Vagina (tissue), 2 donors: ENCODE data around the gene RAP1GDS1.

Source experiments
- POLR2A ChIP-seq, 2 donors: fragments of 450-650 bp; IDR thresholded peaks; one replicate each; pipeline ENCODE4 v1.6.1; 2017; ENCODE audit warnings: antibody characterized with exemption in 2 of 2, mild to moderate bottlenecking in 2 of 2, moderate library complexity in 2 of 2
- POLR2AphosphoS5 ChIP-seq, 2 donors: sonication (generic); formaldehyde crosslinking; IDR thresholded peaks; one replicate each; pipeline ENCODE4 v1.9.0; 2017; ENCODE audit warnings: antibody characterized with exemption in 2 of 2, mild to moderate bottlenecking in 2 of 2, low read depth in 1 of 2; ENCODE audit not compliant: insufficient read depth in 1 of 2
- TF ChIP-seq, protein P1 (sequence below), 3 experiments: fragments of 450-650 bp in 2 of 3; fragments of 200-600 bp in 1 of 3; sonication (generic) in 1 of 3; IDR thresholded peaks; one replicate each; pipeline ENCODE4 v1.5.1; 2017 to 2019; ENCODE audit warnings: antibody characterized with exemption in 3 of 3, mild to moderate bottlenecking in 2 of 3, moderate library complexity in 2 of 3

DNA sequence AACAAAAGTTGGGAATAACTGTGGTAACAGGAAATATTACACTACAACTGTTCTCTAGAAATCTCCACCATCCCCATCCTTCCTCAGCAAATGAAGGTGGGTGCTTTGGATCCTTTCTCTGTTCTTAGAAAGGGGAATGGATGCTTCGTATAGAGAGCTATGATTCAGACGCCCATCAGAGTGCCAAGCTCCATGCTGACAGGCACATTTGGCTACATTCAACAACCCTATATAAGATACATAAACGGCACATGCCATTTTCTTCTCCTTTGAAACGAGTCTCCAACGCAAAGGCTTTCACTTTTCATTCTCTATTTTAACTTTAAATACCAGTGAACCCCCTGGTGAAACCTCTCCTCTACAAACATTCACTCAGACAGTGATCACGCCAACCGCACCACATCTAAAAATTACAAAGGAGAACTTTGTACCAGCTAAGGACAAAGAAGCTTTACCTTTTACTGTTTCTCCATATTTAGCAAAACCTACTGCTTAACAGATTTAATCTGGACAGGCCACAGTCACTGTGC, 224.7 kb downstream of the RAP1GDS1 start:
- TF ChIP-seq, protein P1, sequence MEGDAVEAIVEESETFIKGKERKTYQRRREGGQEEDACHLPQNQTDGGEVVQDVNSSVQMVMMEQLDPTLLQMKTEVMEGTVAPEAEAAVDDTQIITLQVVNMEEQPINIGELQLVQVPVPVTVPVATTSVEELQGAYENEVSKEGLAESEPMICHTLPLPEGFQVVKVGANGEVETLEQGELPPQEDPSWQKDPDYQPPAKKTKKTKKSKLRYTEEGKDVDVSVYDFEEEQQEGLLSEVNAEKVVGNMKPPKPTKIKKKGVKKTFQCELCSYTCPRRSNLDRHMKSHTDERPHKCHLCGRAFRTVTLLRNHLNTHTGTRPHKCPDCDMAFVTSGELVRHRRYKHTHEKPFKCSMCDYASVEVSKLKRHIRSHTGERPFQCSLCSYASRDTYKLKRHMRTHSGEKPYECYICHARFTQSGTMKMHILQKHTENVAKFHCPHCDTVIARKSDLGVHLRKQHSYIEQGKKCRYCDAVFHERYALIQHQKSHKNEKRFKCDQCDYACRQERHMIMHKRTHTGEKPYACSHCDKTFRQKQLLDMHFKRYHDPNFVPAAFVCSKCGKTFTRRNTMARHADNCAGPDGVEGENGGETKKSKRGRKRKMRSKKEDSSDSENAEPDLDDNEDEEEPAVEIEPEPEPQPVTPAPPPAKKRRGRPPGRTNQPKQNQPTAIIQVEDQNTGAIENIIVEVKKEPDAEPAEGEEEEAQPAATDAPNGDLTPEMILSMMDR (IDR thresholded peaks at IDR 0.05): no peak
- TF ChIP-seq POLR2A (IDR thresholded peaks at IDR 0.05) (no peak), POLR2AphosphoS5 (IDR thresholded peaks at IDR 0.05; ENCODE audit: insufficient read depth in 1 of 2, low read depth in 1 of 2) (no peak)
